HL-60 (cell line): ENCODE measurements around the gene RAET1E.

Experiments used
- CTCF ChIP-seq: IDR thresholded peaks from one replicate; pipeline ENCODE4 v1.5.1; 2011; ENCODE audit warnings: low read length, control low read depth, inconsistent platforms; ENCODE audit not compliant: insufficient read depth
- GABPA ChIP-seq: IDR thresholded peaks from 2 replicates; pipeline ENCODE4 v1.6.1; 2012; ENCODE audit warnings: low read depth

GRCh38 chr6:149903938-149904611, 6.2 kb upstream of the RAET1E start:
- no peak for TF ChIP-seq CTCF
- no peak for TF ChIP-seq GABPA
